ENCODE results near the gene POLG2. TPM values are rescaled to one million over a fixed set of nuclear protein-coding genes. Genes with fewer than 3 reads are reported as not detected.

The POLG2 gene
- total and polyA plus RNA-seq, 2 of the 8 experiments (the other 6 are each of a cell fraction or from before 2014, with no cell fraction given) = 9.7 to 34.3 TPM

DNA sequence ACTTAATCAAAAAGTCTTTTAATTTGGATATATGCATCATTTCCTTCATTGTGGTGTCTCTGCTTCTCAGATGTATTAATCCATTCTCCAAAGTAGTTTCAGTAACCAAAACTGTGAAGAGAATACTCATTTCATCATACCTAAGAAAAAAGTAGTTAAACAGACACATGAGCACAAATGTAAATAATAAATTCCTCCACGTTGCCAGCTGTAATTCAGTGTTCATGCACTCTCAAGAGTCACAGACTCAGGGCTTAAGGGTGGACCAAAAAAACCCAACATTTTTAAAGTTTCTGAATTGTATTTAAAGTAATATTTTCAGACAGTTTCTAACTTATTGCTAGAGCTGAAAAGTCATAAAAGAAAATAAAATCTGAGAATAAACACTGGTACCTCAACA, 19.0 kb downstream of the POLG2 start (continued):
- TF ChIP-seq, protein P1, sequence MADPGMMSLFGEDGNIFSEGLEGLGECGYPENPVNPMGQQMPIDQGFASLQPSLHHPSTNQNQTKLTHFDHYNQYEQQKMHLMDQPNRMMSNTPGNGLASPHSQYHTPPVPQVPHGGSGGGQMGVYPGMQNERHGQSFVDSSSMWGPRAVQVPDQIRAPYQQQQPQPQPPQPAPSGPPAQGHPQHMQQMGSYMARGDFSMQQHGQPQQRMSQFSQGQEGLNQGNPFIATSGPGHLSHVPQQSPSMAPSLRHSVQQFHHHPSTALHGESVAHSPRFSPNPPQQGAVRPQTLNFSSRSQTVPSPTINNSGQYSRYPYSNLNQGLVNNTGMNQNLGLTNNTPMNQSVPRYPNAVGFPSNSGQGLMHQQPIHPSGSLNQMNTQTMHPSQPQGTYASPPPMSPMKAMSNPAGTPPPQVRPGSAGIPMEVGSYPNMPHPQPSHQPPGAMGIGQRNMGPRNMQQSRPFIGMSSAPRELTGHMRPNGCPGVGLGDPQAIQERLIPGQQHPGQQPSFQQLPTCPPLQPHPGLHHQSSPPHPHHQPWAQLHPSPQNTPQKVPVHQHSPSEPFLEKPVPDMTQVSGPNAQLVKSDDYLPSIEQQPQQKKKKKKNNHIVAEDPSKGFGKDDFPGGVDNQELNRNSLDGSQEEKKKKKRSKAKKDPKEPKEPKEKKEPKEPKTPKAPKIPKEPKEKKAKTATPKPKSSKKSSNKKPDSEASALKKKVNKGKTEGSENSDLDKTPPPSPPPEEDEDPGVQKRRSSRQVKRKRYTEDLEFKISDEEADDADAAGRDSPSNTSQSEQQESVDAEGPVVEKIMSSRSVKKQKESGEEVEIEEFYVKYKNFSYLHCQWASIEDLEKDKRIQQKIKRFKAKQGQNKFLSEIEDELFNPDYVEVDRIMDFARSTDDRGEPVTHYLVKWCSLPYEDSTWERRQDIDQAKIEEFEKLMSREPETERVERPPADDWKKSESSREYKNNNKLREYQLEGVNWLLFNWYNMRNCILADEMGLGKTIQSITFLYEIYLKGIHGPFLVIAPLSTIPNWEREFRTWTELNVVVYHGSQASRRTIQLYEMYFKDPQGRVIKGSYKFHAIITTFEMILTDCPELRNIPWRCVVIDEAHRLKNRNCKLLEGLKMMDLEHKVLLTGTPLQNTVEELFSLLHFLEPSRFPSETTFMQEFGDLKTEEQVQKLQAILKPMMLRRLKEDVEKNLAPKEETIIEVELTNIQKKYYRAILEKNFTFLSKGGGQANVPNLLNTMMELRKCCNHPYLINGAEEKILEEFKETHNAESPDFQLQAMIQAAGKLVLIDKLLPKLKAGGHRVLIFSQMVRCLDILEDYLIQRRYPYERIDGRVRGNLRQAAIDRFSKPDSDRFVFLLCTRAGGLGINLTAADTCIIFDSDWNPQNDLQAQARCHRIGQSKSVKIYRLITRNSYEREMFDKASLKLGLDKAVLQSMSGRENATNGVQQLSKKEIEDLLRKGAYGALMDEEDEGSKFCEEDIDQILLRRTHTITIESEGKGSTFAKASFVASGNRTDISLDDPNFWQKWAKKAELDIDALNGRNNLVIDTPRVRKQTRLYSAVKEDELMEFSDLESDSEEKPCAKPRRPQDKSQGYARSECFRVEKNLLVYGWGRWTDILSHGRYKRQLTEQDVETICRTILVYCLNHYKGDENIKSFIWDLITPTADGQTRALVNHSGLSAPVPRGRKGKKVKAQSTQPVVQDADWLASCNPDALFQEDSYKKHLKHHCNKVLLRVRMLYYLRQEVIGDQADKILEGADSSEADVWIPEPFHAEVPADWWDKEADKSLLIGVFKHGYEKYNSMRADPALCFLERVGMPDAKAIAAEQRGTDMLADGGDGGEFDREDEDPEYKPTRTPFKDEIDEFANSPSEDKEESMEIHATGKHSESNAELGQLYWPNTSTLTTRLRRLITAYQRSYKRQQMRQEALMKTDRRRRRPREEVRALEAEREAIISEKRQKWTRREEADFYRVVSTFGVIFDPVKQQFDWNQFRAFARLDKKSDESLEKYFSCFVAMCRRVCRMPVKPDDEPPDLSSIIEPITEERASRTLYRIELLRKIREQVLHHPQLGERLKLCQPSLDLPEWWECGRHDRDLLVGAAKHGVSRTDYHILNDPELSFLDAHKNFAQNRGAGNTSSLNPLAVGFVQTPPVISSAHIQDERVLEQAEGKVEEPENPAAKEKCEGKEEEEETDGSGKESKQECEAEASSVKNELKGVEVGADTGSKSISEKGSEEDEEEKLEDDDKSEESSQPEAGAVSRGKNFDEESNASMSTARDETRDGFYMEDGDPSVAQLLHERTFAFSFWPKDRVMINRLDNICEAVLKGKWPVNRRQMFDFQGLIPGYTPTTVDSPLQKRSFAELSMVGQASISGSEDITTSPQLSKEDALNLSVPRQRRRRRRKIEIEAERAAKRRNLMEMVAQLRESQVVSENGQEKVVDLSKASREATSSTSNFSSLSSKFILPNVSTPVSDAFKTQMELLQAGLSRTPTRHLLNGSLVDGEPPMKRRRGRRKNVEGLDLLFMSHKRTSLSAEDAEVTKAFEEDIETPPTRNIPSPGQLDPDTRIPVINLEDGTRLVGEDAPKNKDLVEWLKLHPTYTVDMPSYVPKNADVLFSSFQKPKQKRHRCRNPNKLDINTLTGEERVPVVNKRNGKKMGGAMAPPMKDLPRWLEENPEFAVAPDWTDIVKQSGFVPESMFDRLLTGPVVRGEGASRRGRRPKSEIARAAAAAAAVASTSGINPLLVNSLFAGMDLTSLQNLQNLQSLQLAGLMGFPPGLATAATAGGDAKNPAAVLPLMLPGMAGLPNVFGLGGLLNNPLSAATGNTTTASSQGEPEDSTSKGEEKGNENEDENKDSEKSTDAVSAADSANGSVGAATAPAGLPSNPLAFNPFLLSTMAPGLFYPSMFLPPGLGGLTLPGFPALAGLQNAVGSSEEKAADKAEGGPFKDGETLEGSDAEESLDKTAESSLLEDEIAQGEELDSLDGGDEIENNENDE (IDR thresholded peaks at IDR 0.05; ENCODE audit: insufficient replicate concordance, low read length) = no peak
- TF ChIP-seq CBX5 (IDR thresholded peaks at IDR 0.05; ENCODE audit: low read depth, low read length) (no peak), ZNF274 (IDR thresholded peaks at IDR 0.05; ENCODE audit: borderline replicate concordance, extremely low read depth, low read length) (no peak), TEAD4 (IDR thresholded peaks at IDR 0.05; ENCODE audit: low read depth, low read length) (no peak), GABPA (IDR thresholded peaks at IDR 0.05; ENCODE audit: borderline replicate concordance, insufficient read depth, low read length) (no peak), CTBP2 (IDR thresholded peaks at IDR 0.05; ENCODE audit: borderline replicate concordance, insufficient read depth, insufficient read length, low read length) (no peak), YY1 (IDR thresholded peaks at IDR 0.05; ENCODE audit: low read depth, low read length) (no peak), CHD2 (IDR thresholded peaks at IDR 0.05; ENCODE audit: low read length) (no peak), TBP (IDR thresholded peaks at IDR 0.05; ENCODE audit: low read depth, low read length) (no peak), SIRT6 (IDR thresholded peaks at IDR 0.05; ENCODE audit: low read length) (no peak), GTF2F1 (IDR thresholded peaks at IDR 0.05; ENCODE audit: borderline replicate concordance, low read depth, low read length) (no peak), CREB1 (IDR thresholded peaks at IDR 0.05) (no peak)
